Activated CD4-positive, alpha-beta memory T cell treated with anti-CD3 and anti-CD28 coated beads, Interleukin-2, amount 10 ng/mL, durations not matched to agents 7 days and 5 days (primary cell): Measurements from ENCODE around the gene LCN12. TPM values are rescaled to one million over a fixed set of nuclear protein-coding genes. Genes with fewer than 3 reads are reported as not detected.

Source experiments
- CTCF ChIA-PET: fragments of 350-600 bp; sonication (Branson Sonifier 250); formaldehyde crosslinking; loops from one replicate; lab custom pipeline; 2021; ENCODE audit warnings: antibody characterized with exemption, inconsistent platforms; lab: Charles Lee
- POLR2A ChIA-PET: fragments of 350-600 bp; sonication (Branson Sonifier 250); formaldehyde crosslinking; loops from one replicate; lab custom pipeline; 2021; ENCODE audit warnings: antibody characterized with exemption; lab: Charles Lee
- DNase-seq: peaks from one replicate; pipeline ENCODE4 v3.0.0-alpha.2; 2020
- H3K27ac Mint-ChIP-seq: one replicate; pipeline ENCODE4 v1.8.0; 2021; ENCODE audit warnings: mild to moderate bottlenecking, mixed read lengths
- H3K27me3 Mint-ChIP-seq: one replicate; pipeline ENCODE4 v1.8.0; 2021; ENCODE audit warnings: mixed read lengths
- H3K36me3 Mint-ChIP-seq: one replicate; pipeline ENCODE4 v1.8.0; 2021; ENCODE audit warnings: low read depth, mixed read lengths
- H3K4me1 Mint-ChIP-seq: one replicate; pipeline ENCODE4 v1.8.0; 2021; ENCODE audit warnings: mixed read lengths
- H3K4me3 Mint-ChIP-seq: one replicate; pipeline ENCODE4 v1.8.0; 2021; ENCODE audit warnings: mild to moderate bottlenecking, mixed read lengths
- H3K9me3 Mint-ChIP-seq: one replicate; pipeline ENCODE4 v1.8.0; 2021; ENCODE audit warnings: mixed read lengths
- total RNA-seq, 2 experiments: library from RNA; stranded (reverse); gene quantifications; one replicate each; pipeline ENCODE4 v1.2.3, GENCODE V29; 2021

LCN12 gene
- total RNA-seq, 2 experiments from 2014 or later = 2.5 to 2.9 TPM

GRCh38 chr9:136942881-136943230 lies 9.2 kb upstream of the LCN12 start:
- CTCF ChIA-PET = interaction anchor here (7.2 kb wide), 1 partner anchor 90 kb away, joined by 149 read pairs; the partner anchor contains the start of gene FUT7
- peak overlapping the region; percentile 67 for H3K4me3 Mint-ChIP-seq
- peak overlapping the region; percentile 52 for H3K27ac Mint-ChIP-seq
- no peaks in the 10 kb centered on the region for H3K27me3 Mint-ChIP-seq
- POLR2A ChIA-PET = interaction anchor here (0.7 to 2.0 kb wide), 3 partner anchors 41 to 172 kb away, joined by 3 to 11 read pairs (median 8); partner anchors contain the start of gene DPP7
- peaks cover 18% of the 10 kb centered on the region for H3K4me1 Mint-ChIP-seq
- peaks cover 30% of the 10 kb centered on the region for H3K36me3 Mint-ChIP-seq
- H3K9me3 Mint-ChIP-seq = no peaks in the 10 kb centered on the region
- no peak for DNase-seq

- CTCF ChIA-PET = interaction anchor here (0.5 to 7.2 kb wide), 3 partner anchors 31 to 90 kb away, joined by 3 to 149 read pairs (median 3); partner anchors contain the start of gene FUT7
Observed at GRCh38 chr9:136943291-136944211, 8.5 kb upstream of the LCN12 start.

GRCh38 chr9:136944212-136944518 lies 7.9 kb upstream of the LCN12 start:
- Mint-ChIP-seq H3K4me3 (peak overlapping the region; percentile 80), H3K36me3 (peaks cover 27% of the 10 kb centered on the region), H3K9me3 (no peaks in the 10 kb centered on the region), H3K27ac (peak overlapping the region; percentile 74), H3K4me1 (peaks cover 25% of the 10 kb centered on the region), H3K27me3 (no peaks in the 10 kb centered on the region)
- POLR2A ChIA-PET = interaction anchor here (0.8 to 2.0 kb wide), 13 partner anchors 21 to 136 kb away, joined by 3 to 11 read pairs (median 4); partner anchors contain the start of genes AJM1, PAXX and RABL6
- CTCF ChIA-PET = interaction anchor here (0.6 to 7.2 kb wide), 3 partner anchors 55 to 123 kb away, joined by 3 to 149 read pairs (median 6); partner anchors contain the start of gene FUT7
- DNase-seq = no peak

More at GRCh38 chr9:136943291-136944211, 8.5 kb upstream of the LCN12 start:
- peak overlapping the region; percentile 80 for H3K4me3 Mint-ChIP-seq
- H3K27ac Mint-ChIP-seq = peak overlapping the region; percentile 74
- H3K27me3 Mint-ChIP-seq = no peaks in the 10 kb centered on the region
- peak; percentile 57 for DNase-seq
- POLR2A ChIA-PET = interaction anchor here (0.7 to 2.0 kb wide), 13 partner anchors 21 to 171 kb away, joined by 3 to 11 read pairs (median 4); partner anchors contain the start of genes AJM1, DPP7, PAXX and RABL6
- peaks cover 30% of the 10 kb centered on the region for H3K36me3 Mint-ChIP-seq
- peaks cover 22% of the 10 kb centered on the region for H3K4me1 Mint-ChIP-seq
- H3K9me3 Mint-ChIP-seq = no peaks in the 10 kb centered on the region

DNA sequence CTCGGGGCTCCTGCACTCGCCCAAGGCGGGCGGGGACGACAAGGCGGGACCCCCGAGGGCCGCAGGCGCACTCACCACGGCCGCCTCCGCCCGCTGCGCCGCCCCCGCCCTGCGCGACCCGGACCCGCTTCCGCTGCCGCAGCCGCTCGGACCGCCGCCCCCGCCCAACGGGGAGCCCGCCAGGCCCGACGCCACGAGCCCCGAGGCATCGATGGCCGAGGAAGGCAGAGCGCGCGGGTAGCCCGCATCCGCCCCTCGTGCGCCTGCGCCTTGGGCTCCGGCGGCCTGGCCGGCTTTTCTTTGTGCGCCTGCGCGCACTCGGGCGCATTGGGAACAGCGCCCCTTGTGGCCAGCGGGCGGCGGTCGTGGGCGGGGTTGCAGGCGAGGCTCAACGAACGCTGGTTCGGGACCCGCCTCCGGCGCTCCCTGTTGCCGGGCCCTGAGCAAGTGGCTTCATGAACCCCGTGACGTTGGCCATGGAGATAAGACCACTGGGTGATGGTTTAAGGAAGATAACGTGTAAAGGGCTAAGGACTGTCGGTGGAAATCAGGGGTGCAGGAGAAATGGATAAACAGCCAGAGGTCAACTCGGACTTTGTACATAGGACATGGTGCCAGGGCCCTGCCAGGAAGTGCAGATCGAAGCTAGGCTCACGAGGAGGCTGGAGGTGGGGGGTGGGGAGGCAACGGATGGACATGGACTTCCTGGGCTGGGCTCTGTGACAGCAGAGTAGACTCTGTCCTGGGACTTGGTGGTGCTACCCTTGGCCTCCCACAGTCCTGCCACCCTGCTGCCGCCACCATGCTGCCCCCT lies 7.3 kb upstream of the LCN12 start, which contains the start of the genes C8G and FBXW5:
C8G (plus strand) TSS at position 725 of the 814 bp plus-strand sequence; CDS start at position 803, 78 bp downstream.
FBXW5 (minus strand) TSS at position 220 of the 814 bp plus-strand sequence. CDS start 655 bp downstream, outside the sequence.
- Mint-ChIP-seq H3K36me3 (peaks cover 22% of the 10 kb centered on the region), H3K27ac (peak within 1 kb of the TSS; percentile 77), H3K9me3 (no peaks in the 10 kb centered on the region), H3K27me3 (no peaks in the 10 kb centered on the region), H3K4me1 (peaks cover 25% of the 10 kb centered on the region), H3K4me3 (peak within 1 kb of the TSS; percentile 80)
- POLR2A ChIA-PET = interaction anchor here (0.8 to 3.9 kb wide), 14 partner anchors 15 to 137 kb away, joined by 3 to 19 read pairs (median 4); partner anchors contain the start of genes AJM1, PAXX and RABL6
- peak; percentile 96 for DNase-seq
- CTCF ChIA-PET = interaction anchor here (0.6 to 7.2 kb wide), 3 partner anchors 54 to 123 kb away, joined by 3 to 149 read pairs (median 6); partner anchors contain the start of gene FUT7

GRCh38 chr9:136945333-136946227 lies 6.5 kb upstream of the LCN12 start:
- H3K4me1 Mint-ChIP-seq = peaks cover 26% of the 10 kb centered on the region

GRCh38 chr9:136946228-136947027 lies 5.6 kb upstream of the LCN12 start:
- no peak overlapping the region for H3K27ac Mint-ChIP-seq
- H3K4me3 Mint-ChIP-seq = no peak overlapping the region
- peaks cover 26% of the 10 kb centered on the region for H3K4me1 Mint-ChIP-seq
- ChIA-PET CTCF (interaction anchor here (0.7 to 7.2 kb wide), 5 partner anchors 9 to 87 kb away, joined by 3 to 149 read pairs (median 3); partner anchors contain the start of genes FUT7 and PAXX), POLR2A (interaction anchor here (0.6 to 3.9 kb wide), 3 partner anchors 14 to 103 kb away, joined by 3 to 19 read pairs (median 4); no protein-coding TSS in a partner anchor)
- H3K9me3 Mint-ChIP-seq = no peaks in the 10 kb centered on the region
- no peaks in the 10 kb centered on the region for H3K27me3 Mint-ChIP-seq
- DNase-seq = no peak
- H3K36me3 Mint-ChIP-seq = peaks cover 14% of the 10 kb centered on the region

More at GRCh38 chr9:136945333-136946227, 6.5 kb upstream of the LCN12 start:
- no peak overlapping the region for H3K27ac Mint-ChIP-seq
- POLR2A ChIA-PET = interaction anchor here (0.6 to 3.9 kb wide), 4 partner anchors 14 to 102 kb away, joined by 3 to 19 read pairs (median 4); no protein-coding TSS in a partner anchor
- H3K36me3 Mint-ChIP-seq = peaks cover 21% of the 10 kb centered on the region
- CTCF ChIA-PET = interaction anchor here (1.0 to 7.2 kb wide), 3 partner anchors 15 to 88 kb away, joined by 3 to 149 read pairs (median 3); partner anchors contain the start of genes FUT7 and PAXX
- no peaks in the 10 kb centered on the region for H3K27me3 Mint-ChIP-seq
- H3K9me3 Mint-ChIP-seq = no peaks in the 10 kb centered on the region
- DNase-seq = no peak
- peak overlapping the region; percentile 48 for H3K4me3 Mint-ChIP-seq

GRCh38 chr9:136947028-136947891 lies 4.8 kb upstream of the LCN12 start:
- Mint-ChIP-seq H3K4me3 (peak overlapping the region; percentile 32), H3K36me3 (peaks cover 7% of the 10 kb centered on the region), H3K9me3 (no peaks in the 10 kb centered on the region), H3K27me3 (no peaks in the 10 kb centered on the region), H3K4me1 (peaks cover 24% of the 10 kb centered on the region), H3K27ac (no peak overlapping the region)
- ChIA-PET POLR2A (interaction anchor here (0.9 to 3.9 kb wide), 6 partner anchors 13 to 82 kb away, joined by 3 to 19 read pairs (median 7); partner anchors contain the start of gene PAXX), CTCF (interaction anchor here (0.7 to 7.2 kb wide), 18 partner anchors 10 to 159 kb away, joined by 3 to 149 read pairs (median 5); partner anchors contain the start of genes AJM1, FUT7, PAXX and RABL6)
- DNase-seq = no peak

- Mint-ChIP-seq H3K36me3 (no peaks in the 10 kb centered on the region), H3K4me1 (peaks cover 18% of the 10 kb centered on the region), H3K9me3 (no peaks in the 10 kb centered on the region), H3K4me3 (peak overlapping the region; percentile 81), H3K27me3 (no peaks in the 10 kb centered on the region), H3K27ac (no peak overlapping the region)
- ChIA-PET POLR2A (interaction anchor here (0.8 to 3.9 kb wide), 8 partner anchors 12 to 122 kb away, joined by 3 to 19 read pairs (median 7); partner anchors contain the start of genes PAXX and SAPCD2), CTCF (interaction anchor here (0.6 to 7.2 kb wide), 22 partner anchors 12 to 160 kb away, joined by 3 to 149 read pairs (median 5); partner anchors contain the start of genes AJM1, CLIC3, FUT7 and PAXX)
- no peak for DNase-seq
Observed at GRCh38 chr9:136947955-136948510, 4.0 kb upstream of the LCN12 start.

GRCh38 chr9:136949239-136949816 lies 2.7 kb upstream of the LCN12 start:
- Mint-ChIP-seq H3K9me3 (no peaks in the 10 kb centered on the region), H3K27me3 (no peaks in the 10 kb centered on the region), H3K4me1 (peaks cover 16% of the 10 kb centered on the region), H3K4me3 (peak overlapping the region; percentile 81), H3K36me3 (no peaks in the 10 kb centered on the region), H3K27ac (peak overlapping the region; percentile 79)
- DNase-seq = no peak
- ChIA-PET POLR2A (interaction anchor here (1.2 to 3.1 kb wide), 3 partner anchors 25 to 47 kb away, joined by 3 to 10 read pairs (median 8); partner anchors contain the start of gene PAXX), CTCF (interaction anchor here (1.0 to 7.2 kb wide), 4 partner anchors 43 to 107 kb away, joined by 3 to 149 read pairs (median 6); partner anchors contain the start of genes AJM1, CLIC3, FUT7 and PAXX)
